Measurements from ENCODE around the gene PKD1.

PKD1 gene

GRCh38 chr16:2042171-2042985 is 93.3 kb downstream of the PKD1 start:
- no peak overlapping the region for H3K4me3 ChIP-seq (ENCODE audit: control insufficient read depth, low read depth, low read length)
- no peak for TF ChIP-seq CTCF (IDR thresholded peaks at IDR 0.05; ENCODE audit: control insufficient read depth, insufficient read depth, low read depth, low read length, missing control alignments)
- no peak for DNase-seq (ENCODE audit: low read depth)

- H3K4me3 ChIP-seq (ENCODE audit: control insufficient read depth, low read depth, low read length): no peak overlapping the region
- no peak for DNase-seq (ENCODE audit: low read depth)
- TF ChIP-seq CTCF (IDR thresholded peaks at IDR 0.05; ENCODE audit: control insufficient read depth, insufficient read depth, low read depth, low read length, missing control alignments): no peak
Measured at GRCh38 chr16:2040787-2041522, 94.7 kb downstream of the PKD1 start.

GRCh38 chr16:2040041-2040786 is 95.5 kb downstream of the PKD1 start:
- H3K4me3 ChIP-seq (ENCODE audit: control insufficient read depth, low read depth, low read length): no peak overlapping the region
- no peak for TF ChIP-seq CTCF (IDR thresholded peaks at IDR 0.05; ENCODE audit: control insufficient read depth, insufficient read depth, low read depth, low read length, missing control alignments)
- DNase-seq (ENCODE audit: low read depth): no peak

- TF ChIP-seq CTCF (IDR thresholded peaks at IDR 0.05; ENCODE audit: control insufficient read depth, insufficient read depth, low read depth, low read length, missing control alignments): no peak
- peak; percentile 63 for DNase-seq (ENCODE audit: low read depth)
Measured at GRCh38 chr16:2039274-2040031, 96.2 kb downstream of the PKD1 start.

More at GRCh38 chr16:2039274-2040031, 96.2 kb downstream of the PKD1 start:
- no peak overlapping the region for H3K4me3 ChIP-seq (ENCODE audit: control insufficient read depth, low read depth, low read length)

Measured in AG09309 (cell line).